ENCODE results near the gene SF1.

SF1 gene

GRCh38 chr11:64759722-64760719 is 18.3 kb downstream of the SF1 start, which contains the start of gene PYGM:
TSS of gene PYGM (minus strand) at chr11:64759974. CDS start at chr11:64759898, 76 bp downstream.
- DNase-seq = no peak

GRCh38 chr11:64759131-64759721 is 19.1 kb downstream of the SF1 start:
- no peak for DNase-seq

- DNase-seq = no peak
Observed at GRCh38 chr11:64758330-64759079, 19.8 kb downstream of the SF1 start.

- DNase-seq = no peak
Observed at GRCh38 chr11:64757549-64758329, 20.6 kb downstream of the SF1 start.

- no peak for DNase-seq
Observed at GRCh38 chr11:64755681-64756361, 22.5 kb downstream of the SF1 start.

- no peak for DNase-seq
Observed at GRCh38 chr11:64754919-64755662, 23.3 kb downstream of the SF1 start.

- DNase-seq = no peak
Observed at GRCh38 chr11:64754124-64754918, 24.0 kb downstream of the SF1 start.

- peak in 1 of 2 experiments; percentile 31 for DNase-seq
Observed at GRCh38 chr11:64753380-64754123, 24.8 kb downstream of the SF1 start.

GRCh38 chr11:64753019-64753379 is 25.3 kb downstream of the SF1 start:
- no peak for DNase-seq

GRCh38 chr11:64752175-64752970 is 26.0 kb downstream of the SF1 start:
- peak; percentile 37 to 73 for DNase-seq

GRCh38 chr11:64751580-64751979 is 26.8 kb downstream of the SF1 start:
- DNase-seq = no peak

GRCh38 chr11:64751136-64751535 is 27.2 kb downstream of the SF1 start:
- no peak for DNase-seq

GRCh38 chr11:64750361-64751054 is 27.8 kb downstream of the SF1 start:
- no peak for DNase-seq

GRCh38 chr11:64747961-64748665 is 30.2 kb downstream of the SF1 start:
- no peak for DNase-seq

GRCh38 chr11:64746486-64746885 is 31.9 kb downstream of the SF1 start:
- no peak for DNase-seq

GRCh38 chr11:64745521-64746328 is 32.6 kb downstream of the SF1 start:
- DNase-seq = no peak

GRCh38 chr11:64745189-64745520 is 33.2 kb downstream of the SF1 start:
- peak in 1 of 2 experiments; percentile 42 for DNase-seq

Measured in NCI-H526 (cell line).